Neuron (in vitro differentiated cells): Measurements from ENCODE around the gene GREB1L.

ENCODE experiments used
- H2AFZ ChIP-seq: one replicate; pipeline ENCODE4 v1.6.1; 2013; ENCODE audit warnings: low read depth, mild to moderate bottlenecking, inconsistent platforms, low read length, moderate library complexity
- H3K27me3 ChIP-seq: one replicate; pipeline ENCODE4 v1.6.1; 2013; ENCODE audit warnings: low read length; ENCODE audit not compliant: insufficient read depth
- H3K36me3 ChIP-seq: one replicate; pipeline ENCODE4 v1.6.1; 2013; ENCODE audit warnings: low read length; ENCODE audit not compliant: insufficient read depth
- H3K4me1 ChIP-seq: one replicate; pipeline ENCODE4 v1.6.1; 2013; ENCODE audit warnings: low read length; ENCODE audit not compliant: insufficient read depth
- H3K4me3 ChIP-seq: 2 replicates; pipeline ENCODE4 v1.5.1; 2013; ENCODE audit warnings: mild to moderate bottlenecking, low read length, moderate library complexity
- H3K9me3 ChIP-seq: one replicate; pipeline ENCODE4 v1.6.1; 2013; ENCODE audit warnings: low read length

GREB1L gene

GRCh38 chr18:21241301-21242048 is 557 bp upstream of the GREB1L start:
- H3K4me1 ChIP-seq: peaks cover 22% of the 10 kb centered on the region
- H2AFZ ChIP-seq: peak overlapping the region; percentile 90
- H3K9me3 ChIP-seq: no peaks in the 10 kb centered on the region
- peak overlapping the region; percentile 78 for H3K4me3 ChIP-seq
- H3K27me3 ChIP-seq: no peaks in the 10 kb centered on the region
- no peaks in the 10 kb centered on the region for H3K36me3 ChIP-seq

GRCh38 chr18:21242780-21243401 is 859 bp downstream of the GREB1L start:
- no peaks in the 10 kb centered on the region for H3K36me3 ChIP-seq
- peak overlapping the region; percentile 64 for H2AFZ ChIP-seq
- peaks cover 28% of the 10 kb centered on the region for H3K4me1 ChIP-seq
- peak overlapping the region; percentile 78 for H3K4me3 ChIP-seq
- no peaks in the 10 kb centered on the region for H3K27me3 ChIP-seq
- no peaks in the 10 kb centered on the region for H3K9me3 ChIP-seq

GRCh38 chr18:21254576-21254975 is 12.5 kb downstream of the GREB1L start:
- no peak overlapping the region for H3K4me3 ChIP-seq
- no peaks in the 10 kb centered on the region for H3K27me3 ChIP-seq
- H2AFZ ChIP-seq: no peak overlapping the region
- H3K36me3 ChIP-seq: peaks cover 6% of the 10 kb centered on the region
- no peaks in the 10 kb centered on the region for H3K9me3 ChIP-seq
- H3K4me1 ChIP-seq: peaks cover 42% of the 10 kb centered on the region

- H3K27me3 ChIP-seq: no peaks in the 10 kb centered on the region
- H3K4me3 ChIP-seq: no peak overlapping the region
- peaks cover 6% of the 10 kb centered on the region for H3K36me3 ChIP-seq
- H2AFZ ChIP-seq: no peak overlapping the region
- no peaks in the 10 kb centered on the region for H3K9me3 ChIP-seq
- H3K4me1 ChIP-seq: peaks cover 46% of the 10 kb centered on the region
These were observed 13.2 kb downstream of the GREB1L start for GRCh38 chr18:21255211-21255610.

- Histone ChIP-seq H2AFZ (no peak overlapping the region), H3K36me3 (peaks cover 6% of the 10 kb centered on the region), H3K27me3 (no peaks in the 10 kb centered on the region), H3K4me1 (peaks cover 67% of the 10 kb centered on the region), H3K9me3 (no peaks in the 10 kb centered on the region), H3K4me3 (no peak overlapping the region)
These were observed 15.4 kb downstream of the GREB1L start for GRCh38 chr18:21257386-21257785.

- no peaks in the 10 kb centered on the region for H3K36me3 ChIP-seq
- H3K27me3 ChIP-seq: no peaks in the 10 kb centered on the region
- no peak overlapping the region for H2AFZ ChIP-seq
- peak overlapping the region; percentile 10 for H3K4me3 ChIP-seq
- H3K4me1 ChIP-seq: peaks cover 93% of the 10 kb centered on the region
- H3K9me3 ChIP-seq: no peaks in the 10 kb centered on the region
These were observed 18.6 kb downstream of the GREB1L start for GRCh38 chr18:21260621-21261020.

- Histone ChIP-seq H3K9me3 (no peaks in the 10 kb centered on the region), H3K4me3 (no peak overlapping the region), H2AFZ (no peak overlapping the region), H3K27me3 (no peaks in the 10 kb centered on the region), H3K4me1 (peaks cover 99% of the 10 kb centered on the region), H3K36me3 (no peaks in the 10 kb centered on the region)
These were observed 19.3 kb downstream of the GREB1L start for GRCh38 chr18:21261352-21261751.

GRCh38 chr18:21262244-21262643 is 20.2 kb downstream of the GREB1L start:
- Histone ChIP-seq H3K4me1 (peaks cover 92% of the 10 kb centered on the region), H2AFZ (no peak overlapping the region), H3K27me3 (no peaks in the 10 kb centered on the region), H3K4me3 (no peak overlapping the region), H3K9me3 (no peaks in the 10 kb centered on the region), H3K36me3 (no peaks in the 10 kb centered on the region)

GRCh38 chr18:21262979-21263378 is 20.9 kb downstream of the GREB1L start:
- no peaks in the 10 kb centered on the region for H3K36me3 ChIP-seq
- no peak overlapping the region for H2AFZ ChIP-seq
- H3K4me1 ChIP-seq: peaks cover 84% of the 10 kb centered on the region
- no peaks in the 10 kb centered on the region for H3K27me3 ChIP-seq
- no peak overlapping the region for H3K4me3 ChIP-seq
- no peaks in the 10 kb centered on the region for H3K9me3 ChIP-seq

- Histone ChIP-seq H3K9me3 (no peaks in the 10 kb centered on the region), H3K27me3 (no peaks in the 10 kb centered on the region), H3K4me1 (peaks cover 68% of the 10 kb centered on the region), H3K36me3 (no peaks in the 10 kb centered on the region), H2AFZ (no peak overlapping the region), H3K4me3 (no peak overlapping the region)
These were observed 22.6 kb downstream of the GREB1L start for GRCh38 chr18:21264651-21265050.

GRCh38 chr18:21265971-21266673 is 24.1 kb downstream of the GREB1L start:
- H3K4me1 ChIP-seq: peaks cover 53% of the 10 kb centered on the region
- no peak overlapping the region for H3K4me3 ChIP-seq
- no peaks in the 10 kb centered on the region for H3K27me3 ChIP-seq
- H3K36me3 ChIP-seq: no peaks in the 10 kb centered on the region
- no peak overlapping the region for H2AFZ ChIP-seq
- no peaks in the 10 kb centered on the region for H3K9me3 ChIP-seq

GRCh38 chr18:21267400-21267799 is 25.4 kb downstream of the GREB1L start:
- H3K4me1 ChIP-seq: peaks cover 48% of the 10 kb centered on the region
- H3K27me3 ChIP-seq: no peaks in the 10 kb centered on the region
- H3K9me3 ChIP-seq: no peaks in the 10 kb centered on the region
- H2AFZ ChIP-seq: no peak overlapping the region
- H3K36me3 ChIP-seq: no peaks in the 10 kb centered on the region
- no peak overlapping the region for H3K4me3 ChIP-seq

GRCh38 chr18:21269349-21269748 is 27.3 kb downstream of the GREB1L start:
- H3K9me3 ChIP-seq: peaks cover 2% of the 10 kb centered on the region
- H3K4me1 ChIP-seq: peaks cover 30% of the 10 kb centered on the region
- H2AFZ ChIP-seq: no peak overlapping the region
- H3K27me3 ChIP-seq: no peaks in the 10 kb centered on the region
- no peak overlapping the region for H3K4me3 ChIP-seq
- H3K36me3 ChIP-seq: no peaks in the 10 kb centered on the region
